HG03097 (cell line): ENCODE measurements around the gene AADAC.
"Not testable (repeated sequence)": the region's sequence is repeated elsewhere in the genome, so short reads cannot be mapped to it uniquely, and the experiment has no call there.

Experiments used
- ATAC-seq: cut with Tn5 transposase; IDR thresholded peaks from one replicate; pipeline ENCODE4 v1.9.1; 2021; ENCODE audit not compliant: unreplicated experiment, low FRiP score

Gene AADAC

GRCh38 chr3:151852074-151852811 lies 38.3 kb downstream of the AADAC start:
- no peak for ATAC-seq

GRCh38 chr3:151856118-151856517 lies 42.2 kb downstream of the AADAC start:
- no peak for ATAC-seq

GRCh38 chr3:151856641-151857040 lies 42.7 kb downstream of the AADAC start:
- no peak for ATAC-seq

GRCh38 chr3:151859233-151859673 lies 45.3 kb downstream of the AADAC start:
- no peak for ATAC-seq

GRCh38 chr3:151859905-151860304 lies 46.0 kb downstream of the AADAC start:
- no peak for ATAC-seq

- no peak for ATAC-seq
Measured at GRCh38 chr3:151863611-151864010, 49.7 kb downstream of the AADAC start.

GRCh38 chr3:151864423-151865101 lies 50.6 kb downstream of the AADAC start:
- ATAC-seq: no peak

- ATAC-seq: no peak
Measured at GRCh38 chr3:151866711-151867410, 52.9 kb downstream of the AADAC start.

GRCh38 chr3:151867666-151868065 lies 53.8 kb downstream of the AADAC start:
- ATAC-seq: no peak

- ATAC-seq: no peak
Measured at GRCh38 chr3:151869181-151869580, 55.3 kb downstream of the AADAC start.

GRCh38 chr3:151871639-151872468 lies 57.9 kb downstream of the AADAC start:
- peak; percentile 63 for ATAC-seq

GRCh38 chr3:151873398-151873797 lies 59.5 kb downstream of the AADAC start, which contains the start of gene SUCNR1:
Gene SUCNR1 (plus strand): TSS chr3:151873643. CDS start chr3:151879893, 6,250 bp downstream.
- no peak for ATAC-seq

- not testable (repeated sequence) for ATAC-seq
Measured at GRCh38 chr3:151874079-151874478, 60.2 kb downstream of the AADAC start.

GRCh38 chr3:151875759-151876158 lies 61.8 kb downstream of the AADAC start:
- ATAC-seq: peak; percentile 84

GRCh38 chr3:151877269-151877668 lies 63.4 kb downstream of the AADAC start:
- no peak for ATAC-seq
